H9 (cell line): Measurements from ENCODE around the gene SP2. TPM values are rescaled to one million over a fixed set of nuclear protein-coding genes. Genes with fewer than 3 reads are reported as not detected.
A peak's percentile ranks its signal among the peaks of the same experiment; 100 is the strongest.

Experiments
- DNase-seq: peaks from one replicate; pipeline ENCODE4 v3.0.0-alpha.2; 2017
- H2AFZ ChIP-seq: one replicate; pipeline ENCODE4 v1.6.1; 2013; ENCODE audit warnings: mild to moderate bottlenecking, low read length, control low read depth, moderate library complexity
- H2AK5ac ChIP-seq: 2 replicates; pipeline ENCODE4 v1.6.1; 2013; ENCODE audit warnings: low read length, control low read depth, mixed read lengths; ENCODE audit not compliant: insufficient read length
- H2BK120ac ChIP-seq: one replicate; pipeline ENCODE4 v1.6.1; 2013; ENCODE audit warnings: low read depth, mild to moderate bottlenecking, low read length, control low read depth, inconsistent platforms; ENCODE audit not compliant: poor library complexity, severe bottlenecking
- H2BK12ac ChIP-seq: 2 replicates; pipeline ENCODE4 v1.6.1; 2013; ENCODE audit warnings: low read length, control low read depth, mixed read lengths, low read depth; ENCODE audit not compliant: insufficient read length
- H2BK15ac ChIP-seq: 2 replicates; pipeline ENCODE4 v1.6.1; 2013; ENCODE audit warnings: low read depth, low read length, control low read depth
- H2BK20ac ChIP-seq: one replicate; pipeline ENCODE4 v1.6.1; 2013; ENCODE audit warnings: low read depth, mild to moderate bottlenecking, low read length, control low read depth, inconsistent platforms; ENCODE audit not compliant: poor library complexity, severe bottlenecking
- H2BK5ac ChIP-seq: 2 replicates; pipeline ENCODE4 v1.6.1; 2013; ENCODE audit warnings: low read length, control low read depth, mixed read lengths; ENCODE audit not compliant: insufficient read length
- H3K14ac ChIP-seq: 2 replicates; pipeline ENCODE4 v1.6.1; 2013; ENCODE audit warnings: low read length, control low read depth; ENCODE audit not compliant: insufficient read depth
- H3K18ac ChIP-seq: 2 replicates; pipeline ENCODE4 v1.6.1; 2013; ENCODE audit warnings: low read depth, mild to moderate bottlenecking, mixed read lengths, low read length, control low read depth; ENCODE audit not compliant: insufficient read length
- H3K23ac ChIP-seq: 2 replicates; pipeline ENCODE4 v1.6.1; 2013; ENCODE audit warnings: low read length, control low read depth, mixed read lengths, low read depth; ENCODE audit not compliant: insufficient read length
- H3K23me2 ChIP-seq: 2 replicates; pipeline ENCODE4 v1.6.1; 2013; ENCODE audit warnings: low read depth, mild to moderate bottlenecking, mixed read lengths, low read length, control low read depth; ENCODE audit not compliant: insufficient read length, poor library complexity, severe bottlenecking
- H3K27ac ChIP-seq: 2 replicates; pipeline ENCODE4 v1.5.1; 2013; ENCODE audit warnings: low read length, control low read depth, mixed read lengths, low read depth; ENCODE audit not compliant: insufficient read length
- H3K27me3 ChIP-seq: 2 replicates; pipeline ENCODE4 v1.6.1; 2013; ENCODE audit warnings: low read length, control low read depth, inconsistent platforms; ENCODE audit not compliant: insufficient read depth
- H3K4ac ChIP-seq: 2 replicates; pipeline ENCODE4 v1.6.1; 2013; ENCODE audit warnings: low read depth, mild to moderate bottlenecking, control low read depth, inconsistent platforms, low read length, moderate library complexity
- H3K4me1 ChIP-seq: 2 replicates; pipeline ENCODE4 v1.6.1; 2013; ENCODE audit warnings: low read length, control low read depth, inconsistent platforms; ENCODE audit not compliant: insufficient read depth
- H3K4me2 ChIP-seq: 2 replicates; pipeline ENCODE4 v1.6.1; 2013; ENCODE audit warnings: low read length, control low read depth, mixed read lengths; ENCODE audit not compliant: insufficient read length, insufficient read depth
- H3K56ac ChIP-seq: 2 replicates; pipeline ENCODE4 v1.6.1; 2013; ENCODE audit warnings: low read depth, mild to moderate bottlenecking, mixed read lengths, low read length, control low read depth; ENCODE audit not compliant: insufficient read length
- H3K79me1 ChIP-seq: 2 replicates; pipeline ENCODE4 v1.6.1; 2013; ENCODE audit warnings: low read depth, mild to moderate bottlenecking, moderate library complexity, low read length, control low read depth, inconsistent platforms; ENCODE audit not compliant: insufficient read depth, poor library complexity, severe bottlenecking
- H3K79me2 ChIP-seq: 2 replicates; pipeline ENCODE4 v1.6.1; 2013; ENCODE audit warnings: low read length, control low read depth, inconsistent platforms; ENCODE audit not compliant: insufficient read depth
- H3K9ac ChIP-seq: 2 replicates; pipeline ENCODE4 v1.6.1; 2013; ENCODE audit warnings: low read length, control low read depth, mixed read lengths; ENCODE audit not compliant: insufficient read length; ENCODE audit errors: extremely low read depth
- H3K9me3 ChIP-seq: one replicate; pipeline ENCODE4 v1.6.1; 2013; ENCODE audit warnings: low read depth, low read length, inconsistent platforms; ENCODE audit not compliant: control insufficient read depth
- H3T11ph ChIP-seq: one replicate; pipeline ENCODE4 v1.6.1; 2013; ENCODE audit warnings: mild to moderate bottlenecking, low read length, control low read depth, inconsistent platforms
- H4K20me1 ChIP-seq: one replicate; pipeline ENCODE4 v1.6.1; 2013; ENCODE audit not compliant: control insufficient read depth, insufficient read length, insufficient read depth
- H4K5ac ChIP-seq: 2 replicates; pipeline ENCODE4 v1.6.1; 2013; ENCODE audit warnings: low read depth, mild to moderate bottlenecking, mixed read lengths, low read length, control low read depth; ENCODE audit not compliant: insufficient read length
- H4K8ac ChIP-seq: replicated peaks from 2 replicates; pipeline ENCODE4 v1.6.1; 2013; ENCODE audit warnings: low read length, control low read depth, mixed read lengths, low read depth; ENCODE audit not compliant: insufficient read length
- H4K91ac ChIP-seq: 2 replicates; pipeline ENCODE4 v1.6.1; 2013; ENCODE audit warnings: low read depth, mild to moderate bottlenecking, moderate library complexity, mixed read lengths, low read length, control low read depth; ENCODE audit not compliant: insufficient read length
- H3K27ac Mint-ChIP-seq, 3 experiments: 2 replicates in 2 of 3; 3 replicates in 1 of 3; pipeline ENCODE4 v1.8.0; 2020 to 2021; ENCODE audit warnings: mixed read lengths in 3 of 3, mild to moderate bottlenecking in 1 of 3, moderate library complexity in 1 of 3
- H3K27me3 Mint-ChIP-seq: 2 replicates; pipeline ENCODE4 v1.8.0; 2021; ENCODE audit warnings: low read depth, mild to moderate bottlenecking, moderate library complexity, mixed read lengths
- H3K36me3 Mint-ChIP-seq, 3 experiments: 2 replicates in 2 of 3; 3 replicates in 1 of 3; pipeline ENCODE4 v1.8.0; 2020 to 2021; ENCODE audit warnings: low read depth in 3 of 3, mixed read lengths in 3 of 3; ENCODE audit not compliant: insufficient read depth in 1 of 3
- H3K4me1 Mint-ChIP-seq, 2 experiments: 2 replicates each; pipeline ENCODE4 v1.8.0; 2020; ENCODE audit warnings: mixed read lengths in 2 of 2
- H3K4me3 Mint-ChIP-seq, 2 experiments: 2 replicates in 1 of 2; 3 replicates in 1 of 2; pipeline ENCODE4 v1.8.0; 2020 to 2021; ENCODE audit warnings: mild to moderate bottlenecking in 2 of 2, mixed read lengths in 2 of 2, moderate library complexity in 1 of 2
- H3K9me3 Mint-ChIP-seq, 2 experiments: 2 replicates in 1 of 2; 3 replicates in 1 of 2; pipeline ENCODE4 v1.8.0; 2020; ENCODE audit warnings: mild to moderate bottlenecking in 2 of 2, mixed read lengths in 2 of 2, moderate library complexity in 1 of 2
- CTCF ChIP-seq: fragments of 200-600 bp; sonication (generic); conservative IDR thresholded peaks from 3 replicates; pipeline ENCODE4 v1.8.0; 2021; ENCODE audit warnings: antibody characterized with exemption, mild to moderate bottlenecking
- WGBS: extraction: QIAGEN DNeasy Blood & Tissue Kit; methylation state at CpG from one replicate; pipeline ENCODE4 v1.1.7; 2013; ENCODE audit warnings: missing lambda C conversion rate, low lambda C conversion rate, mixed read lengths; ENCODE audit not compliant: insufficient read length; ENCODE audit errors: extremely low coverage; 5-methylcytosine and 5-hydroxymethylcytosine counted together
- total RNA-seq: library from RNA; stranded (reverse); gene quantifications from 2 replicates; pipeline ENCODE4 v1.2.1, GENCODE V29; 2021

The SP2 gene
- total RNA-seq, 1 experiment from 2014 or later = 19.3 TPM

- Histone ChIP-seq H3K27ac (no peak overlapping the region), H3K4me2 (peak overlapping the region; percentile 55), H3K14ac (no peak overlapping the region), H3K27me3 (peaks cover 44% of the 10 kb centered on the region), H3K23me2 (peaks cover 22% of the 10 kb centered on the region), H3K9ac (no peak overlapping the region), H2BK5ac (no peak overlapping the region), H2BK20ac (no peak overlapping the region), H4K8ac (no peak overlapping the region), H4K91ac (no peak overlapping the region), H3K56ac (no peak overlapping the region), H4K20me1 (no peaks in the 10 kb centered on the region), H3K79me1 (no peaks in the 10 kb centered on the region), H3K4me1 (peaks cover 4% of the 10 kb centered on the region; the same call in 1 of the 2 replicates), H3K23ac (no peak overlapping the region), H3K18ac (no peak overlapping the region), H2BK120ac (no peak overlapping the region), H3K4ac (no peak overlapping the region), H2AFZ (no peak overlapping the region), H3K9me3 (no peaks in the 10 kb centered on the region), H2BK15ac (no peak overlapping the region), H2AK5ac (no peak overlapping the region), H3T11ph (no peak overlapping the region), H3K79me2 (no peaks in the 10 kb centered on the region), H2BK12ac (no peak overlapping the region), H4K5ac (no peak overlapping the region)
- Mint-ChIP-seq H3K9me3 (no peaks in the 10 kb centered on the region; a peak in 1 of 5 replicates), H3K27me3 (peaks cover 78% of the 10 kb centered on the region), H3K4me3 (peak overlapping the region; percentile 55 to 78), H3K36me3 (peaks cover 0 to 2% (median 0%) of the 10 kb centered on the region in 3 experiments; a peak in 1 of 7 replicates), H3K27ac (peak overlapping the region in 1 of 3 experiments; percentile 22; a peak in 1 of 7 replicates), H3K4me1 (peaks cover 32 to 53% of the 10 kb centered on the region in 2 experiments)
- no CpG with 5 or more reads among the region's 31 CpGs for WGBS
- DNase-seq = peak; percentile 72
- TF ChIP-seq CTCF = no peak
Measured at GRCh38 chr17:47846716-47847340, 49.2 kb upstream of the SP2 start.
